Renal cortex interstitium (tissue), 11 donors: Measurements from ENCODE around the gene TRPV2. TPM values are rescaled to one million over a fixed set of nuclear protein-coding genes. Genes with fewer than 3 reads are reported as not detected.
"Not testable (repeated sequence)": the region's sequence is repeated elsewhere in the genome, so short reads cannot be mapped to it uniquely, and the experiment has no call there.

Experiments used
- DNase-seq, 11 donors: peaks; one replicate each; pipeline ENCODE4 v3.0.0-alpha.2; 2013; ENCODE audit warnings: low read depth in 9 of 11, low spot score in 4 of 11; ENCODE audit errors: extremely low read depth in 1 of 11
- polyA plus RNA-seq, 3 donors: library from polyadenylated mRNA; unstranded; fragments of 120-200 nt; gene quantifications; one replicate each; pipeline ENCODE4 v1.2.1, GENCODE V29; 2013; ENCODE audit not compliant: insufficient read length in 3 of 3

The TRPV2 gene
- polyA plus RNA-seq, 3 donors = 1.8 to 3.8 (median 2.6) TPM

DNA sequence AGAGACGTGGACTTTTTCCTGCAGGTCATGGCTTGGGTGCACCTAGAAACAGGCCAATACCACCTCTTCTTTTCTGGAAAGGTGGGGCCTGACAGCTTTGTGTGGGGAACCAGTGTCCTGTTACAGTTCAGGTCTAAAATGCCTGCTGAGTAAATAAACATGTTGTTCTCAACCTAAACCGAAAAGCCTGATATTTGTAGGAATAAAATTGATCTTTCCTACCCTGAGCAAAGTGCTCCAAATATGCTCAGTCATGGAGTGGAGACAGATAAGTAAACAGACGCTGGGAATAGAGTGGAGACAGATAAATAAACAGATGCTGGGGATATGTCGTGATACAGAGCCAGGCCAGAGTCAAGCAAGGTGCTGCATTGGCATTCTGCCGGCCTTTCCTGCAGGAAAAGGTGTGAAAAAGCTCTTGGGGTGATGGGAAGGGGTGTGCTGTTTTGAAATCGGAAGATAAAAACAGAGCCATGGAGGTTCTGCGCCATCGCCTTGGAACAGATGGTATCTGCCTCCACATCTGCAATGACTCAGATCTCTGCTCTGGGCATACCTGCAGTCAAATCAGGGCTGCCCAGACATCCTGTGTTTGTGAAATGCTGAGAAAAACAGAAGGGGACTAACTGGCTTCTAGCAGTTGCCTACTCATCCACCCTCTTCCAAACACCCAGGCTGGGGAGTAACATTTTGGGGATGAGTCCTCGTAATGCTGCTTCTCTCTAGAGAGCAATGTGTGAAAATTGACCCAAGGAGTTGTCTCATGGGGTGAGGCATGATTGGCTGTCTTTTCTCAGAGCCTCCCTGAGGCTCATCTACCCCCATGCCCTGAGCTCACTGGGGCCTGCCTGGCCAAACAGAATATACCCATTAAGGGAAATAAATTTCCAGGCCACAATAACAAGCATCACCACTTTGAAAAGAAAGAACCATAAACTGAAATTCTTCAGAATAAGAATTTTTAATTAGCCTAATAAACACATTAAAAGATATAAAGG, 16.8 kb upstream of the TRPV2 start:
- no peak for DNase-seq

DNA sequence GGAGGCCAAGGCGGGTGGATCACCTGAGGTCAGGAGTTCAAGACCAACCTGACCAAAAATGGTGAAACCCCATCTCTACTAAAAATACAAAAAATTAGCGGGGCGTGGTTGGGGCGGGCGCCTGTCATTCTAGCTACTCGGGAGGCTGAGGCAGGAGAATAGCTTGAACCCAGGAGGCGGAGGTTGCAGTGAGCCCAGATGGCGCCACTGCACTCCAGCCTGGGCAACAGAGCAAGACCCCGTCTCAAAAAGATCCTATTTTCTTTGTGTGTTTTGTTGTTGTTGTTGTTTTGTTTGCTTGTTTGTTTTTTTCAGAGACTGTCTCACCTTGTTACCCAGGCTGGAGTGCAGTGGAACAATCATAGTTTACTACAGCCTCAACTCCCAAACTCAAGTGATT, 11.5 kb upstream of the TRPV2 start:
- not testable (repeated sequence) for DNase-seq

DNA sequence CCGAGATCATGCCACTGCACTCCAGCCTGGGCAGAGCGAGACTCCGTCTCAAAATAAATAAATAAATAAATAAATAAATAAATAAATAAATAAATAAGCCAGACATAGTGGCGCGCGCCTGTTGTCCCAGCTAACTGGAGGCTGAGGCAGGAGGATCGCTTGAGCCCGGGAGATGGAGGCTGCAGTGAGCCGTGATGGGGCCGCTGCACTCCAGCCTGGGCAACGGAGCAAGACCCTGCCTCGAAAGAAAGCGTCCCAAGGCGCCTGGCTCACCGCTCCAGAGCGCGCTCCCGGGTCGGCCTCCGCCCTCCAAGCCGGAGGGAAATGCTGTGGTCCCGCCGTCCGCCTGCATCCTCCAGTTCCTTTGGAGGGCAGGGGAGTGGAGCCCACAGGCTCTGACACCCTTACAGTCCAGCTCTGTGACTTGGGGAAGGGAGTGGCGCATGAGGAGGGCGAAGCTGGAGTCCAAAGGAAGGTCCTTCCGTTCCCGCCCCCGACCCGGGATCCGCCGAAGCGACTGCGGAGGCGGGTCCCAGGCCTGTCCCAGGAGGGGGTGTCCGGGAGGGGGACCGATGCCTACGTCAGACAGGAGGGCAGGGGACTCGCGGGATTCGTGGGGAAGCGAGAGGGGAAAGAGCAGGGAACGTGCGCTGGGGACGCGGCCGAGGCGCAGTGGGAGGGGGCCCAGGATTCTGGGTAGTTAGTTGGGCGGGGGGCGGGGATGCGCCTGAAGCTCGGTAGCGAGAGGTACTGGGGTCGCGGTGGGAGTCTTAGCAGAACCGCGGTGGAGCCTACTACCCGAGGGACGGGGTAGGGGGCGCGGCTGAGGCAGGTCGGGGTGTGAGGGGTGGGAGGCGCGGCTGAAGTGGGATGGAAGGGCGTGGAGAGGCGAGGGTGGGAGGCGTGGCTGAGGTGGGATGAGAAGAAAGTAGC, 8.4 kb upstream of the TRPV2 start:
- DNase-seq = peak in 6 of 11 donors; percentile 41 to 57 (median 52)

DNA sequence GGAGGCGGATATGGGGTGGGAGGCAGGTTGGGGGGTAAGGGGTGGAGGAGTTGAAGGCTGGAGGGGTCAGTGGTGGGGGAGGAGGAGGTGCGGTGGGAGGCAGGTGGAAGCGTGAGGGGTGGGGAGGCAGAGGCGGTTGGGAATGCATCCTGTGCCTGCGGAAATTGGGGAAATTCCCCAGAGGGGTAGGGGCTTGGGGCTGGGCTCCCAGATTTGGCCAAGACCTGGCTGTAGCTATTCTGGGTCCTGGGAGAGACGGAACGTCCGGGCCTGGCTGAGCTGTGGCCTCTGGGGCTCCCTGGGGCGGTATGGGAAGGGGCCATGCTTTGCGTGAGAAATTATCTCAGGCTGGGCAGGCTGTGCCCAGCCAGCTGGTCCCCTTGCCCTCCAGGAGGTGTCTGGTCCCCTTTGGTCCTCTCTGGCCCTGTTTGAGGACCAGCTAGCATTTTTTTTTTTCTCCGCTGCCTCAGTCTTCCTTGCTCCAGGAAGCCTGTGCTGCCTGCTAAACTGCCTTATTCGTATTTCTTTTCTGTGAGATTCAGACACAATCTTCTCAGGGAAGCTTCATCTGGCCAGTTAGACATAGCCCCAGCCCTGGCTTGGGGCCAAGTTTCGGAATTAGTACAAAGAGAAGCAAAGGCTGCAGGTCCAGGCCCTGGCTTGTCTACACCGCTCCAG, 7.3 kb upstream of the TRPV2 start:
- DNase-seq = no peak

DNA sequence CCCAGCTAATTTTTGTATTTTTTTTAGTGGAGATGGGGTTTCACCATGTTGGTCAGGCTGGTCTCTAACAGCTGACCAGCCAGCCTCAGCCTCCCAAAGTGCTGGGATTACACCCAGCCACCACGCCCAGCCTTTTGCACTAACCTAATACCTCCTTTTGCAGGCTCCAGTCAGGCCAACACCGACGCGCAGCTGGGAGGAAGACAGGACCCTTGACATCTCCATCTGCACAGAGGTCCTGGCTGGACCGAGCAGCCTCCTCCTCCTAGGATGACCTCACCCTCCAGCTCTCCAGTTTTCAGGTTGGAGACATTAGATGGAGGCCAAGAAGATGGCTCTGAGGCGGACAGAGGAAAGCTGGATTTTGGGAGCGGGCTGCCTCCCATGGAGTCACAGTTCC, 2.0 kb downstream of the TRPV2 start:
- DNase-seq = no peak

DNA sequence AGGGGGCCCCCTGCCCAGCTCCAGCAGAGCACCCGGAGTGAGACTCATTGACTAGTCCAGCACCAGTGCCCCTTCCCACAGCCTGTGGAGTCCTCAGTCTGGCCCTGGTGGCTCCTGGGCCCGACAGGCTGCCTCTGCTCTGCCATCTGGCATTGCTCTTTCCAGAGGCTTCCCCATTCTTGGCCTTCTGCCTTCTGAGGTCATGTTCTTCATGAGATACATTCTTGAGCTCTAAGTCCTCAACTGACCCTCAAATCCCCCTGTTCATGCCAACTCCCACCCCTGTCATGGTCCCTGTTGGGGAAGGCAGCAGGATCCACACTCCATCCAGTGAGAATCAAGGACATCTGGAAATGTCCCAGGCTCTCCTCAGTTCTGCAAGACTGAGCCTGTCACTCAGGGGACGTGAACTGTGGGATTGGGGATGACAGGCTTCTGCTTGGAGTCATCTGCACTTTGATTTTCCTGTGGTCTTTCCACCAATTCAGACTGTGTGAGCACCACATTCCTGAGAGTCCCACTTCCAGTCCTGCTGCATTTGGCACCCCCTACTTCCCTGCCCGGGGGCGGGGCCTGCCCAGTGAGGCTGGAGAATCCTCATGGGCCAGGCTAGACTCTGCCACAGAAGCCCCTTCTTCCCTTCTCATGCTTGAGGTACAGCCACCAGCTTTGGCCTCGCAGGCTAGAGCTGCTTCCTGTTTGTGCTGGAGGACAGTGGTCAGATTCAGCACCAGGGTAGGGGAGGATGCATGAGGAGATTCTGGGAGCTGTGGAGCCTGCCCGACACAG, 2.7 kb downstream of the TRPV2 start:
- no peak for DNase-seq

DNA sequence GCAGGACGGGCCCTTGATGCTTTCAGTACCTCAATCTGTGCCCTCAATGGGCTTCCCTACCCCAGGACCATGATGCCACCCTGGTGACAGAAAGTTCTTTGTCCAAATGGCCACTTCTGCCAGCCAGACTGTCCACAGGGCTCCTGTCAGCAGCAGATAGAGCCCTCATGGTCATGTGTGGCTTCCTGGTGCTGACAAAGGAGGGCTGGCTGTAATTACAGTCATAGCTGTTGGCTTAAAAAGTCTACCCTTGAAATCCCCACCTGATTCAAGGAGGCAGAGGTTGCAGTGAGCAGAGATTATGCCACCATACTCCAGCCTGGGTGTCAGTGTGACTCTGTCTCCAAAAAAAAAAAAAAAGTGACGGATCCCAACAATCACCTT, 3.3 kb downstream of the TRPV2 start:
- DNase-seq = no peak

DNA sequence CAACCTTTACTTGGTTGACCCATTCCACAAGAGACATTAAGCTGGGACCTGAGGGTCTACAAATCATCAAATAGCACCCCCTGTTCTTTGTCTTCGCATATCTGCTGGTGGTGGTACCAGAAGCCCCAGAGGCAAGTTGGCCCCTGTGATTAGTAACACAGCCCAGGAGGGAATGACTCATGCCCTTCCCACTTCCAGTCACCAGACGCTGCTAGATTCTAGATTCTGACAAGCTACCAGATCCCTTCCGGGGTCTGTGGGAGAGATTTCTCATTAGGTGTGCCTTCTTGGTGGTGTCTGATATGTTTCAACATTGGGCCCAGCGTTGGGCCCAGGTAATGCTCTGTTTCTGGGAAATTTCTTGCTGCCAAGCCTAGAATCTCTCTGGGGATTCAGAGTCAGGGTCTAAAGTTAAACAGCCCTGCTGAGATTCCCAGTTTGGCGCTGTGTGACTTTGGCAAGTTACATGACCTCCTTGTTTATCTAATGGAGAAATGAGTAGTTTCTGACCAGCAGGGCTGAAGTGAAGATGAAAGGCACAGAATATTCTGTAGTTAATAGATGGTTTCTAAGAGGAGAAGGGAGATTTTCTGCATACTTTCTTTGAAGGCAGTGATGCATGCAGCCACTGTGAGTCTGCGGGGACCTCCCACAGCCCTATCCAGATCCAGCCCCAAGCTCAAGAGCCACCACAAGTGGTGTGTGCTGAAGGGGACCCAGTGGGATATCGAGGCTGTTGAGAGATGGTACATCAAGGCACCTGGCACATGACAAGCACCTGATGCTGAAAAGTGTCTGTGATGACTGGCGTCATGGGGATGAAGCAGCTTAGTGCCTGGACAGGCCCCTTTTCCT, 3.9 kb downstream of the TRPV2 start:
- DNase-seq = no peak

DNA sequence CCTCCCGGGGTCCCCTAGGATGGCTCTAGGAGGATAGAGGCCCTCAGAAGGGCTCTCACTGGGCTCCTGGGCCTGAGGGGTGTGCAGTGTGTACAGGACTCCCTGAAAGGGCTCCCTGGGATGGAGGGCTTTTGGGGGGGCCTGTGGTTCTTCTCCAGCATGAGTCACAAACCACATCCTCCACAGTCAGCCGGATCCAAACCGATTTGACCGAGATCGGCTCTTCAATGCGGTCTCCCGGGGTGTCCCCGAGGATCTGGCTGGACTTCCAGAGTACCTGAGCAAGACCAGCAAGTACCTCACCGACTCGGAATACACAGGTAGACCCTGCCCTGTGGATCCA, 4.5 kb downstream of the TRPV2 start:
- DNase-seq = no peak

DNA sequence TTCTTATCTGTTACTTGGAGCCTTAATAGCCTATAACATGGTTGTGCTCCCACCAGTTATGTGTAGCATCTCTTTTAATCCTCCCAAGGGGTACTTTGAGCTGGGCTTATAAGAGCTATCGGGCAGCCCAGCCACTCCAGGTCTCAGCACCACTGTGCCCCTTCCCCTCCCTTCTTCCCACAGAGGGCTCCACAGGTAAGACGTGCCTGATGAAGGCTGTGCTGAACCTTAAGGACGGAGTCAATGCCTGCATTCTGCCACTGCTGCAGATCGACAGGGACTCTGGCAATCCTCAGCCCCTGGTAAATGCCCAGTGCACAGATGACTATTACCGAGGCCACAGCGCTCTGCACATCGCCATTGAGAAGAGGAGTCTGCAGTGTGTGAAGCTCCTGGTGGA, 7.0 kb downstream of the TRPV2 start:
- DNase-seq = no peak

DNA sequence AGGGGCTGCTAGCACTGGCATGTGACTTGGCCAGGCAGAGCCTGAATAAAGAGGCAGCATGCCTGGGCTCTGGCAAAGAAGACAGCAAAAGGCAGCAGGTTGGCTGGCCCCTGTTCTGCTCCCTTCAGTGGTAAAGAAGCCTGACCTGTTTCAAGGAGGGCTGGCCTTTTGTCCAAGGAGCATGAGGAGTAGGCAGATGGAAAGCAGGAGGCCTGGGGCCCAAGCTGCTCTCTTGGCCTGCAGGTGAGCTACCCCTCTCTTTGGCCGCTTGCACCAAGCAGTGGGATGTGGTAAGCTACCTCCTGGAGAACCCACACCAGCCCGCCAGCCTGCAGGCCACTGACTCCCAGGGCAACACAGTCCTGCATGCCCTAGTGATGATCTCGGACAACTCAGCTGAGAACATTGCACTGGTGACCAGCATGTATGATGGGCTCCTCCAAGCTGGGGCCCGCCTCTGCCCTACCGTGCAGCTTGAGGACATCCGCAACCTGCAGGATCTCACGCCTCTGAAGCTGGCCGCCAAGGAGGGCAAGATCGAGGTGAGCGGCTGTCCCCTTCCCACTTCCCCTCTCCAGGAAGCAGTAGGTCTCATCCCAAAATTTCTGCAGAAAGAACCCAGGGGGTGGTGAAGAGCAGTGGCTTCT, 8.0 kb downstream of the TRPV2 start:
- DNase-seq = no peak

DNA sequence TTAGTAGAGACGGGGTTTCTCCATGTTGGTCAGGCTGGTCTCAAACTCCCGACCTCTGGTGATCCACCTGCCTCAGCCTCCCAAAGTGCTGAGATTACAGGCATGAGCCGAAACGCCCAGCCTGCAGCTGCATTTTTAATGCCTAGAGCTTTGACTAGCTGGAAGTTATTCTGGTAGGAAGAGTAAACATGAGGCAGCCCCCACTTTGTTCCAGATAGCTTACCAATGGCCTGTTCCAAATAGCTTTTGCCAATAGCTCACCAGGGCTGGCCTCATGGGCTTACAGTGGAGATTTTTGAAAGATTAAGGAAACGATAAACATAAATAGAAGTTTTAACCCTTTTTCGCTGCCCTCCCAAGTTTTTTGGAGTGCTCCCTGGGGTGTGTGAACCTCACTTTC, 9.8 kb downstream of the TRPV2 start:
- no peak for DNase-seq

DNA sequence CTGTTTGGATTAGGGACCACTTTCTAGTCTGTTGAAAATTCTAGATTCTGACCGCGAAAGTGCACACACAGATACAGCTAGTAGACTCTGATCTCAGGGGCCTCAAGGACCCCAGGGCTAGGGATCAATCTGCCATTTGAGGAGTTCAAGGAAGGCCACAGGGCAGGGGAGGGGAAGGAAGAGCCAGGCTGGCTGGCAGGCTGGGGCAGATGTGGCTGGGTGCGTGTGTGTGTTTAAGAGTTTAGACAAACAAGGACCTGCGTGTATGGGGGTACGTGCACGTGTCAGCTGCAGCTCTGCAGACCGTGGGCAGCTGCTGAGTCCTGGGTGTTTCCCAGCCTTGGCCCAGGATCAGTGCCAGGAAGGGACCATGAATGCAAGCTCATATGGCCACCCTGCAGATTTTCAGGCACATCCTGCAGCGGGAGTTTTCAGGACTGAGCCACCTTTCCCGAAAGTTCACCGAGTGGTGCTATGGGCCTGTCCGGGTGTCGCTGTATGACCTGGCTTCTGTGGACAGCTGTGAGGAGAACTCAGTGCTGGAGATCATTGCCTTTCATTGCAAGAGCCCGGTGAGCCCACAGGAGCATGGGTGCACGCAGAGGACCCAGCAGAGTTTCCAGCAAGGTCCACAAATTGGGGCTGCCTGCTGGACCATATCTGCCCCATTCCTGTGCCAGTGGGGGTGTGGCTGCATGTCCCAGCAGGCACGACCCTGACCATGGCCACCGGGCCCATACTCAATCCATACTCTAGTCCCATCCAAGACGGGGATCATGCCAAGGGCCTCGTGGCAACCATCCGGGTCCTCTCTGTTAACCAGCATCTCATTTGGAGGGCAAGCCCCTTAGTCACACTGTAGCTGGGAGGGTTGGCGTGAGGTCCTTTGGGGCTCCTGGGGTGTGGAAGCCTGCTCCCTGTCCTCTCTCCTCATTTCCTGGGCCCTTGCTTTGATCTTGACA, 10.6 kb downstream of the TRPV2 start:
- DNase-seq = no peak

DNA sequence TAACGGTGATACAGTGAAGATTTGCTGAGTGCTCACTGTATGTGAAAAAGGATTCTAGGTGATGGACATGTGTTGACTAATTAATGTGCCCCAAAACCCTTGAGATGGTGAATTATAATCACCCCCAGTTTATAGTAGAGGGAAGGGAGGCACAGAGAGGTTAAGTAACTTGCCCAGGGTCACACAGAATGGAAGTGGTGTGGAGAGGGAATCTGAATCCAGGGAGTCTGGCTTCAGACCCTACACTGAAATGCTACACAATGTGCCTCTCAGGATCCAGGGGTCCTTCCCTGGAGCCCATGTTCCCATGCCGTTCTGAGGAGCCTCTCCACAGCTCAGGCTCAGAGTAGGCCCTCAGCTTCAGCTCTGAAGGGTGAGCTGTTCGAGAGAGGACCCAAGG, 11.6 kb downstream of the TRPV2 start:
- no peak for DNase-seq

DNA sequence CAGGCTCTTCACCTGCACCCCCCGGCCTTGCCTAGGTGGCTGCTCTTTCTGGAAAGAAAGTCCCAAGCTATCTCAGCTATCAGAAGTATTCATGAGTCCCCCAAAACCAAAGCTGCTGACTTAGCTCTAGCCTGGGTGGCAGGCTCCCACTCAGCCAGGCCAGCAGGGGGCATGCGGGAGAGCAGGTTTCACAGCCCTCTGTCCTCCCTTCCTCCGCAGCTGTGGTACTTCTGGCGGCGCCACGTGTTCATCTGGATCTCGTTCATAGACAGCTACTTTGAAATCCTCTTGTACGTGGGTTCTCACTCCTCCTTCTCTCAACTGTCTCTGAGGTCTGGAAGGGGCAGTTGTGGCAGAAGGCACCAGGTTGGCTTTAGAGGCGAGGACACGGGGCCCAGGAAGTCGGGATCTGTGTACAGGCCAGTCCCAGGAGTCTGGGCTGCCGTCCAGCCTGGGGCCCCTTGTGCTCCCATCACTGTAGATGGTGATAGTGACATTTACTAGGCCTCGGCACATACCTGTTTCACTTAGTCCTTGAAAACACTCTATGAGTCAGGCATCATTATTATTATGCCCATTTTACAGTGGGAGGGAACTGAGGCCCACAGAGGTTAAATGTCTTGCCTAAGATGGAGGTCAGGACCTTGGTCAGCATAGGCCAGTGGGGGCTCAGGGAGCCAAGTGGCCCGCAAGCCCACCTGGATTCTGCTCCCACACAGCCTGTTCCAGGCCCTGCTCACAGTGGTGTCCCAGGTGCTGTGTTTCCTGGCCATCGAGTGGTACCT, 12.9 kb downstream of the TRPV2 start:
- no peak for DNase-seq

DNA sequence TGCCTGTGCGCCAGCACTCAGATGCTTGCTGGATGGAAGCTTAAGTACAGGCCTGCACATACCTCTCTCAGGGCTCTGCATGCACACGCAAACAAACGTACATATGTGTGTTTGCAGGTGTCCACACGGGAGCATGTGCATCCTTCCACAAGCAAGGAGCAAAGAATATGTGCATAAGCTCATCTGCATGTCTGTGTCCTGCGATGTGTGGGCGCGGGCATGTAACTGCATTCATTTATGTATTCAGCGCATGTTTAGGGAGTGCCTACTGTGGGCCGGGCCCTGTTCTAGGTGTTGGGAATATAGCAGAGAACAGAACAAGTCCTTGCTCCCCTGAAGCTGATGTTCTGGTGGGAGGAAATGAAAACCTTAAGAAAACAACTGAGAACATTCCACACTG, 13.7 kb downstream of the TRPV2 start:
- DNase-seq = no peak
